Stimulated activated CD8-positive, alpha-beta memory T cell treated with anti-CD3 and anti-CD28 coated beads, Interleukin-4, amount 100 ng/mL, for 1 hour (primary cell): ENCODE data around the gene GNG2.

Experiments used
- DNase-seq, 2 donors: peaks; one replicate each; pipeline ENCODE4 v3.0.0-alpha.2; 2020; ENCODE audit warnings: low read depth in 2 of 2, low spot score in 1 of 2

GNG2 gene

GRCh38 chr14:51990488-51990887 is 130.1 kb downstream of the GNG2 start:
- DNase-seq = no peak

- DNase-seq = no peak
Measured at GRCh38 chr14:51993285-51993920, 133.0 kb downstream of the GNG2 start.

GRCh38 chr14:51996148-51996746 is 135.8 kb downstream of the GNG2 start:
- no peak for DNase-seq

GRCh38 chr14:51998348-51998747 is 137.9 kb downstream of the GNG2 start:
- DNase-seq = no peak

GRCh38 chr14:51999084-51999483 is 138.7 kb downstream of the GNG2 start:
- DNase-seq = no peak

GRCh38 chr14:52000019-52000582 is 139.7 kb downstream of the GNG2 start:
- no peak for DNase-seq

GRCh38 chr14:52000696-52001095 is 140.3 kb downstream of the GNG2 start:
- no peak for DNase-seq

- DNase-seq = no peak
Measured at GRCh38 chr14:52002542-52002941, 142.1 kb downstream of the GNG2 start.

- DNase-seq = no peak
Measured at GRCh38 chr14:52003324-52003723, 142.9 kb downstream of the GNG2 start.

GRCh38 chr14:52005625-52006024 is 145.2 kb downstream of the GNG2 start:
- no peak for DNase-seq

GRCh38 chr14:52006361-52006760 is 145.9 kb downstream of the GNG2 start:
- no peak for DNase-seq

- no peak for DNase-seq
Measured at GRCh38 chr14:52007211-52007610, 146.8 kb downstream of the GNG2 start.

- DNase-seq = no peak
Measured at GRCh38 chr14:52007637-52008036, 147.2 kb downstream of the GNG2 start.

- no peak for DNase-seq
Measured at GRCh38 chr14:52008136-52008535, 147.7 kb downstream of the GNG2 start.

- no peak for DNase-seq
Measured at GRCh38 chr14:52010173-52010693, 149.8 kb downstream of the GNG2 start.

- DNase-seq = no peak
Measured at GRCh38 chr14:52011523-52011922, 151.1 kb downstream of the GNG2 start.

GRCh38 chr14:52012635-52013034 is 152.2 kb downstream of the GNG2 start:
- no peak for DNase-seq

- DNase-seq = no peak
Measured at GRCh38 chr14:52013984-52014600, 153.7 kb downstream of the GNG2 start.

GRCh38 chr14:52014601-52015267 is 154.3 kb downstream of the GNG2 start:
- DNase-seq = no peak

GRCh38 chr14:52015411-52016030 is 155.1 kb downstream of the GNG2 start:
- no peak for DNase-seq

GRCh38 chr14:52018252-52018651 is 157.8 kb downstream of the GNG2 start:
- DNase-seq = no peak
